HepG2 (cell line): ENCODE data around the gene ST8SIA6. TPM values are rescaled to one million over a fixed set of nuclear protein-coding genes. Genes with fewer than 3 reads are reported as not detected.

Experiments used
- ATAC-seq: fragments of 200-7000 bp; cut with Tn5 transposase; 3 replicates; pipeline ENCODE4 v1.9.1; 2020; ENCODE audit warnings: mild to moderate bottlenecking, moderate library complexity
- BruUV-seq: library from RNA; stranded (reverse); fragments of 400-500 nt; replicated peaks from 2 replicates; lab custom pipeline; 2021; lab: Mats Ljungman, UMichigan
- CTCF ChIA-PET: fragments of 300-600 bp; formaldehyde crosslinking; extraction: SDS; loops from one replicate; lab custom pipeline; 2021; ENCODE audit warnings: low total read pairs, inconsistent platforms, low intra/inter-chr PET ratio; lab: Yijun Ruan, JAX
- POLR2A ChIA-PET: fragments of 350-600 bp; sonication (Branson Sonifier 250); formaldehyde crosslinking; loops from one replicate; lab custom pipeline; 2020; ENCODE audit warnings: antibody characterized with exemption, inconsistent platforms; lab: Yijun Ruan, JAX
- DNase-seq: peaks from one replicate; pipeline ENCODE4 v3.0.0-alpha.2; 2015; ENCODE audit warnings: low spot score
- FAIRE-seq: peaks from 3 replicates; lab custom pipeline; 2011; peaks lifted over from hg19 to GRCh38; lab: Jason Lieb, UNC
- H2AFZ ChIP-seq: one replicate; pipeline ENCODE4 v1.6.1; 2011; ENCODE audit warnings: low read length, inconsistent platforms
- H3K27ac ChIP-seq: fragments of 300-600 bp; 3 replicates; pipeline ENCODE4 v1.8.0; 2011; ENCODE audit warnings: mixed run types, mild to moderate bottlenecking, mixed read lengths, low read length, inconsistent platforms; ENCODE audit not compliant: insufficient read depth; ENCODE audit errors: extremely low read length
- H3K27me3 ChIP-seq, 2 experiments: fragments of 200-600 bp in 1 of 2; 2 replicates in 1 of 2; 3 replicates in 1 of 2; pipeline versions ENCODE4 v1.6.0 to v1.8.0; 2011; ENCODE audit warnings: low read length in 2 of 2, mild to moderate bottlenecking in 2 of 2, moderate library complexity in 2 of 2, inconsistent platforms in 1 of 2; ENCODE audit not compliant: insufficient read depth in 2 of 2, control insufficient read depth in 1 of 2
- H3K36me3 ChIP-seq, 2 experiments: fragments of 200-600 bp in 1 of 2; replicated peaks in 1 of 2; 2 replicates in 1 of 2; 3 replicates in 1 of 2; pipeline versions ENCODE4 v1.5.1 to v1.8.0; 2011; ENCODE audit warnings: low read length in 2 of 2, inconsistent platforms in 1 of 2; ENCODE audit not compliant: insufficient read depth in 2 of 2, control insufficient read depth in 1 of 2
- H3K4me1 ChIP-seq: 2 replicates; pipeline ENCODE4 v1.5.1; 2012; ENCODE audit warnings: low read length, inconsistent platforms; ENCODE audit not compliant: insufficient read depth
- H3K4me2 ChIP-seq: 2 replicates; pipeline ENCODE4 v1.6.0; 2011; ENCODE audit warnings: low read depth, low read length, inconsistent platforms
- H3K4me3 ChIP-seq, 3 experiments: fragments of 200-600 bp in 1 of 3; sonication (generic), shearing (Covaris generic) in 1 of 3; replicated peaks in 1 of 3; 2 replicates each; pipeline ENCODE4 v1.5.1; 2011 to 2016; ENCODE audit warnings: low read length in 3 of 3, inconsistent platforms in 2 of 3, low read depth in 2 of 3, mild to moderate bottlenecking in 2 of 3, control low read depth in 1 of 3, mixed read lengths in 1 of 3; ENCODE audit not compliant: insufficient read depth in 1 of 3
- H3K79me2 ChIP-seq: one replicate; pipeline ENCODE4 v1.6.1; 2011; ENCODE audit warnings: low read length, inconsistent platforms; ENCODE audit not compliant: insufficient read depth
- H3K9ac ChIP-seq: 2 replicates; pipeline ENCODE4 v1.6.0; 2011; ENCODE audit warnings: mild to moderate bottlenecking, low read depth, low read length, inconsistent platforms; ENCODE audit not compliant: insufficient read depth
- H3K9me3 ChIP-seq: 2 replicates; pipeline ENCODE4 v1.5.1; 2012; ENCODE audit warnings: mild to moderate bottlenecking, low read length
- H4K20me1 ChIP-seq: 2 replicates; pipeline ENCODE4 v1.6.0; 2011; ENCODE audit warnings: inconsistent platforms, mild to moderate bottlenecking, low read length, moderate library complexity; ENCODE audit not compliant: insufficient read depth
- GABPA ChIP-seq, 2 experiments: IDR thresholded peaks; 2 replicates each; pipeline ENCODE4 v1.6.1; 2011 to 2016; ENCODE audit warnings: low read depth in 2 of 2, low read length in 1 of 2, missing biosample characterization in 1 of 2, missing genetic modification characterization in 1 of 2
- GABPB1 ChIP-seq: IDR thresholded peaks from 2 replicates; pipeline ENCODE4 v1.6.1; 2016; ENCODE audit warnings: mild to moderate bottlenecking, missing genetic modification reagents, moderate library complexity, missing compliant biosample characterization
- HOXA9 ChIP-seq: sonication (generic); formaldehyde crosslinking; IDR thresholded peaks from 2 replicates; pipeline ENCODE4 v1.8.1; 2022; ENCODE audit warnings: missing genetic modification reagents, mild to moderate bottlenecking, moderate library complexity, borderline replicate concordance
- KAT7 ChIP-seq: IDR thresholded peaks from 2 replicates; pipeline ENCODE4 v1.6.1; 2018; ENCODE audit warnings: borderline replicate concordance, missing compliant biosample characterization
- MAFK ChIP-seq, 2 experiments: IDR thresholded peaks in 1 of 2; conservative IDR thresholded peaks in 1 of 2; 2 replicates each; pipeline ENCODE4 v1.6.1; 2011; ENCODE audit warnings: improper control_type of control experiment in 2 of 2, low read length in 2 of 2
- MIXL1 ChIP-seq: IDR thresholded peaks from 2 replicates; pipeline ENCODE4 v1.6.1; 2016
- NR2F1 ChIP-seq, 2 experiments: fragments of 450-650 bp in 1 of 2; formaldehyde crosslinking in 1 of 2; IDR thresholded peaks; 2 replicates each; pipeline versions ENCODE4 v1.5.0 to v1.6.1; 2016 to 2020; ENCODE audit warnings: mild to moderate bottlenecking in 1 of 2, missing compliant biosample characterization in 1 of 2, missing genetic modification reagents in 1 of 2, moderate library complexity in 1 of 2
- NR2F2 ChIP-seq: IDR thresholded peaks from 2 replicates; pipeline ENCODE4 v1.6.1; 2012; ENCODE audit warnings: low read depth, inconsistent platforms, borderline replicate concordance
- RBM22 ChIP-seq: fragments of 200-400 bp; formaldehyde crosslinking; optimal IDR thresholded peaks from 2 replicates; pipeline ENCODE3; 2017; ENCODE audit warnings: mild to moderate bottlenecking, low read length, moderate library complexity
- RXRB ChIP-seq: IDR thresholded peaks from 2 replicates; pipeline ENCODE4 v1.6.1; 2016; ENCODE audit warnings: borderline replicate concordance, missing genetic modification reagents, missing compliant biosample characterization
- YY1 ChIP-seq: IDR thresholded peaks from 2 replicates; pipeline ENCODE4 v1.6.1; 2011; ENCODE audit warnings: low read length, low read depth, moderate library complexity, mild to moderate bottlenecking; ENCODE audit not compliant: insufficient read depth, insufficient replicate concordance
- ZNF780A ChIP-seq: sonication (generic); formaldehyde crosslinking; IDR thresholded peaks from 2 replicates; pipeline ENCODE4 v1.8.0; 2022; ENCODE audit warnings: mild to moderate bottlenecking, missing genetic modification reagents, moderate library complexity
- WGBS: methylation state at CpG from one replicate; pipeline ENCODE4 v1.1.6; 2017; ENCODE audit warnings: low lambda C conversion rate; 5-methylcytosine and 5-hydroxymethylcytosine counted together
- in situ Hi-C: cut with HindIII; loops from 2 replicates; pipeline ENCODE4 v1.10.0; 2017; ENCODE audit warnings: low pct_unique_long_range_greater_than_20kb; ENCODE audit not compliant: extremely low pct_ligation_motif_present
- intact Hi-C: fragments of 100-400 bp; cut with micrococcal nuclease; formaldehyde crosslinking; loops from one replicate; pipeline ENCODE4 v1.10.0; 2022; ENCODE audit not compliant: unreplicated experiment
- polyA plus RNA-seq, 8 experiments: library from polyadenylated mRNA; depleted of rRNA in 3 of 8; stranded (reverse) in 7 of 8; unstranded in 1 of 8; fragments of >200 nt; fragmentation: Illumina TruSeq in 4 of 8; extraction: Trizol in 4 of 8; gene quantifications; 2 replicates each; pipeline versions ENCODE4 v1.2.1 to v1.2.3, GENCODE V29; 2011 to 2016; ENCODE audit warnings: low read depth in 4 of 8, missing spikeins in 1 of 8, mixed read lengths in 1 of 8; ENCODE audit not compliant: insufficient read depth in 1 of 8
- total RNA-seq, 5 experiments: library from RNA; depleted of rRNA; stranded (reverse); fragments of >200 nt; fragmentation: Illumina TruSeq; extraction: Trizol; gene quantifications; 2 replicates each; pipeline ENCODE4 v1.2.3, GENCODE V29; 2016; ENCODE audit warnings: low read depth in 1 of 5
- TF ChIP-seq, protein P1 (sequence below): sonication (generic); formaldehyde crosslinking; IDR thresholded peaks from 2 replicates; pipeline ENCODE4 v1.8.1; 2022; ENCODE audit warnings: low read depth, mild to moderate bottlenecking, missing genetic modification reagents
- TF ChIP-seq, protein P2 (sequence below): sonication (generic); formaldehyde crosslinking; IDR thresholded peaks from 2 replicates; pipeline ENCODE4 v1.4.0; 2020; ENCODE audit warnings: mild to moderate bottlenecking, missing genetic modification reagents
- TF ChIP-seq, protein P3 (sequence below): sonication (generic); formaldehyde crosslinking; IDR thresholded peaks from 2 replicates; pipeline ENCODE4 v1.4.0; 2020; ENCODE audit warnings: mild to moderate bottlenecking, missing genetic modification reagents
- TF ChIP-seq, protein P4 (sequence below): sonication (generic); formaldehyde crosslinking; IDR thresholded peaks from 2 replicates; pipeline ENCODE4 v1.4.0; 2020; ENCODE audit warnings: mild to moderate bottlenecking, missing genetic modification reagents

The ST8SIA6 gene
- total and polyA plus RNA-seq, 2 of the 13 experiments (the other 11 are each of a cell fraction or from before 2014, with no cell fraction given), result not detected

DNA sequence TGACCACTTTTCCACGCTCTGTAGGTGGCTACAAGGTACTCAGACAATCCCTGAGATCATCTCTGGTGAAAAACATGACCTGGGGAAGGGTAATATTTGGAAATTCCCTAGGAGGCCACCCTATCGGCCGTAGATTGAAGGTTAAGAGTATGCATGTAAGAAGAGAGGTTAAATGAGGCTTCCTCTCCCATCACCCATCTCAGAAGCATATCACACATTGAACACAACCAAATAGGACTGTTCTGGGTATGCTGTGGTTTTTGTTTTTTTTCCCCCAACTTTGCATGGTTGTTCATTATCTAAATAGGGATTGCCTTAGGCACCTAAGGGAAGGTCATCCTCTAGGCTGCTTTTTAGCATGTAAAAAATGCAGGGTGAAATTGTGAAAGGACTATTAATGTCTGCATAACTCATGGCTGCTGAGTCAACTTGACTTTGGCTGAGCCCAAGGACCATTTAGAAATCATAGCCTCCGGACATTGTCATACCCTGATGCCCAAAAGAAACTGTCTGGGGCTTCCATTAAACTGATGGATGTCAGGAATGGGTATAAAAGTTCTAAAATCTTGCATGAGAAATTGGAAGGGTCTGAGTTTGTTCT, 24.7 kb upstream of the ST8SIA6 start:
- no TSS peak for BruUV-seq
- no peaks in the 10 kb centered on the region for H3K9me3 ChIP-seq
- DNase-seq (no peak), ATAC-seq (no peak), FAIRE-seq (no peak)
- H3K27me3 ChIP-seq, result peaks cover 0 to 4% of the 10 kb centered on the region in 2 experiments; a peak in 1 of 5 replicates
- H4K20me1 ChIP-seq, result no peaks in the 10 kb centered on the region
- intact Hi-C loops (no loop called here), in situ Hi-C loops (no loop called here)
- POLR2A ChIA-PET, result no interaction called here
- no peaks in the 10 kb centered on the region for H3K36me3 ChIP-seq
- H3K4me1 ChIP-seq, result no peaks in the 10 kb centered on the region
- H3K4me3 ChIP-seq, result no peak overlapping the region
- no peak overlapping the region for H3K27ac ChIP-seq
- H3K79me2 ChIP-seq, result no peaks in the 10 kb centered on the region
- CTCF ChIA-PET, result no interaction called here
- WGBS, result 10% methylated on average over 4 of the region's 4 CpGs
- no peak overlapping the region for H3K9ac ChIP-seq
- TF ChIP-seq, protein P1, sequence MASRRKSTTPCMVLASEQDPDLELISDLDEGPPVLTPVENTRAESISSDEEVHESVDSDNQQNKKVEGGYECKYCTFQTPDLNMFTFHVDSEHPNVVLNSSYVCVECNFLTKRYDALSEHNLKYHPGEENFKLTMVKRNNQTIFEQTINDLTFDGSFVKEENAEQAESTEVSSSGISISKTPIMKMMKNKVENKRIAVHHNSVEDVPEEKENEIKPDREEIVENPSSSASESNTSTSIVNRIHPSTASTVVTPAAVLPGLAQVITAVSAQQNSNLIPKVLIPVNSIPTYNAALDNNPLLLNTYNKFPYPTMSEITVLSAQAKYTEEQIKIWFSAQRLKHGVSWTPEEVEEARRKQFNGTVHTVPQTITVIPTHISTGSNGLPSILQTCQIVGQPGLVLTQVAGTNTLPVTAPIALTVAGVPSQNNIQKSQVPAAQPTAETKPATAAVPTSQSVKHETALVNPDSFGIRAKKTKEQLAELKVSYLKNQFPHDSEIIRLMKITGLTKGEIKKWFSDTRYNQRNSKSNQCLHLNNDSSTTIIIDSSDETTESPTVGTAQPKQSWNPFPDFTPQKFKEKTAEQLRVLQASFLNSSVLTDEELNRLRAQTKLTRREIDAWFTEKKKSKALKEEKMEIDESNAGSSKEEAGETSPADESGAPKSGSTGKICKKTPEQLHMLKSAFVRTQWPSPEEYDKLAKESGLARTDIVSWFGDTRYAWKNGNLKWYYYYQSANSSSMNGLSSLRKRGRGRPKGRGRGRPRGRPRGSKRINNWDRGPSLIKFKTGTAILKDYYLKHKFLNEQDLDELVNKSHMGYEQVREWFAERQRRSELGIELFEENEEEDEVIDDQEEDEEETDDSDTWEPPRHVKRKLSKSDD (CRISPR knock-in tag), result no peak
- TF ChIP-seq MIXL1 (CRISPR knock-in tag), result no peak
- TF ChIP-seq, protein P2, sequence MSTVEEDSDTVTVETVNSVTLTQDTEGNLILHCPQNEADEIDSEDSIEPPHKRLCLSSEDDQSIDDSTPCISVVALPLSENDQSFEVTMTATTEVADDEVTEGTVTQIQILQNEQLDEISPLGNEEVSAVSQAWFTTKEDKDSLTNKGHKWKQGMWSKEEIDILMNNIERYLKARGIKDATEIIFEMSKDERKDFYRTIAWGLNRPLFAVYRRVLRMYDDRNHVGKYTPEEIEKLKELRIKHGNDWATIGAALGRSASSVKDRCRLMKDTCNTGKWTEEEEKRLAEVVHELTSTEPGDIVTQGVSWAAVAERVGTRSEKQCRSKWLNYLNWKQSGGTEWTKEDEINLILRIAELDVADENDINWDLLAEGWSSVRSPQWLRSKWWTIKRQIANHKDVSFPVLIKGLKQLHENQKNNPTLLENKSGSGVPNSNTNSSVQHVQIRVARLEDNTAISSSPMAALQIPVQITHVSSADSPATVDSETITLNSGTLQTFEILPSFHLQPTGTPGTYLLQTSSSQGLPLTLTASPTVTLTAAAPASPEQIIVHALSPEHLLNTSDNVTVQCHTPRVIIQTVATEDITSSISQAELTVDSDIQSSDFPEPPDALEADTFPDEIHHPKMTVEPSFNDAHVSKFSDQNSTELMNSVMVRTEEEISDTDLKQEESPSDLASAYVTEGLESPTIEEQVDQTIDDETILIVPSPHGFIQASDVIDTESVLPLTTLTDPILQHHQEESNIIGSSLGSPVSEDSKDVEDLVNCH, result no peak
- no peak for TF ChIP-seq HOXA9 (CRISPR knock-in tag)
- TF ChIP-seq NR2F2, result no peak
- no peak for TF ChIP-seq RXRB (CRISPR knock-in tag)
- no peak for TF ChIP-seq MAFK (conservative IDR thresholded peaks at IDR 0.05 in 1 of 2, IDR thresholded peaks at IDR 0.05 in 1 of 2; ENCODE audit: low read length in 2 of 2)
- no peak for TF ChIP-seq GABPB1 (CRISPR knock-in tag)
- no peak for TF ChIP-seq KAT7 (CRISPR knock-in tag)
- TF ChIP-seq GABPA (IDR thresholded peaks at IDR 0.05; ENCODE audit: low read depth, low read length), result no peak
- TF ChIP-seq GABPA (CRISPR knock-in tag; IDR thresholded peaks at IDR 0.05; ENCODE audit: low read depth), result no peak
- TF ChIP-seq, protein P3, sequence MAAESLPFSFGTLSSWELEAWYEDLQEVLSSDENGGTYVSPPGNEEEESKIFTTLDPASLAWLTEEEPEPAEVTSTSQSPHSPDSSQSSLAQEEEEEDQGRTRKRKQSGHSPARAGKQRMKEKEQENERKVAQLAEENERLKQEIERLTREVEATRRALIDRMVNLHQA, result no peak
- no peak for TF ChIP-seq NR2F1 (CRISPR knock-in tag; IDR thresholded peaks at IDR 0.05)
- TF ChIP-seq, protein P4, sequence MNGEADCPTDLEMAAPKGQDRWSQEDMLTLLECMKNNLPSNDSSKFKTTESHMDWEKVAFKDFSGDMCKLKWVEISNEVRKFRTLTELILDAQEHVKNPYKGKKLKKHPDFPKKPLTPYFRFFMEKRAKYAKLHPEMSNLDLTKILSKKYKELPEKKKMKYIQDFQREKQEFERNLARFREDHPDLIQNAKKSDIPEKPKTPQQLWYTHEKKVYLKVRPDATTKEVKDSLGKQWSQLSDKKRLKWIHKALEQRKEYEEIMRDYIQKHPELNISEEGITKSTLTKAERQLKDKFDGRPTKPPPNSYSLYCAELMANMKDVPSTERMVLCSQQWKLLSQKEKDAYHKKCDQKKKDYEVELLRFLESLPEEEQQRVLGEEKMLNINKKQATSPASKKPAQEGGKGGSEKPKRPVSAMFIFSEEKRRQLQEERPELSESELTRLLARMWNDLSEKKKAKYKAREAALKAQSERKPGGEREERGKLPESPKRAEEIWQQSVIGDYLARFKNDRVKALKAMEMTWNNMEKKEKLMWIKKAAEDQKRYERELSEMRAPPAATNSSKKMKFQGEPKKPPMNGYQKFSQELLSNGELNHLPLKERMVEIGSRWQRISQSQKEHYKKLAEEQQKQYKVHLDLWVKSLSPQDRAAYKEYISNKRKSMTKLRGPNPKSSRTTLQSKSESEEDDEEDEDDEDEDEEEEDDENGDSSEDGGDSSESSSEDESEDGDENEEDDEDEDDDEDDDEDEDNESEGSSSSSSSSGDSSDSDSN (CRISPR knock-in tag), result no peak
- TF ChIP-seq YY1, result no peak
- TF ChIP-seq ZNF780A (CRISPR knock-in tag), result no peak
- TF ChIP-seq RBM22, result no peak
- no peak overlapping the region for H2AFZ ChIP-seq
- H3K4me2 ChIP-seq, result no peak overlapping the region
